Anterior cingulate cortex (tissue), 58 donors: ENCODE measurements around the gene ADK.

ENCODE experiments used
- DNase-seq, 58 donors: peaks; one replicate each; lab custom pipeline; 2025; lab: John Stamatoyannopoulos, UW

Gene ADK

GRCh38 chr10:74231375-74231774 is 80.4 kb downstream of the ADK start:
- no peak for DNase-seq

GRCh38 chr10:74233281-74233680 is 82.3 kb downstream of the ADK start:
- no peak for DNase-seq

GRCh38 chr10:74234569-74234968 is 83.5 kb downstream of the ADK start:
- DNase-seq, result no peak

- DNase-seq, result no peak
These were observed 87.0 kb downstream of the ADK start for GRCh38 chr10:74238031-74238431.

- DNase-seq, result no peak
These were observed 87.5 kb downstream of the ADK start for GRCh38 chr10:74238516-74238915.

- DNase-seq, result no peak
These were observed 92.0 kb downstream of the ADK start for GRCh38 chr10:74243067-74243466.

- peak in 2 of 58 donors; percentile 9 to 14 for DNase-seq
These were observed 93.2 kb downstream of the ADK start for GRCh38 chr10:74244097-74244685.

- DNase-seq, result no peak
These were observed 93.8 kb downstream of the ADK start for GRCh38 chr10:74244807-74245206.

- no peak for DNase-seq
These were observed 95.5 kb downstream of the ADK start for GRCh38 chr10:74246495-74246894.

GRCh38 chr10:74249865-74250264 is 98.8 kb downstream of the ADK start:
- DNase-seq, result no peak

GRCh38 chr10:74255214-74255613 is 104.2 kb downstream of the ADK start:
- no peak for DNase-seq

GRCh38 chr10:74255888-74256357 is 104.9 kb downstream of the ADK start:
- DNase-seq, result no peak

GRCh38 chr10:74262856-74263255 is 111.8 kb downstream of the ADK start:
- DNase-seq, result no peak

- DNase-seq, result no peak
These were observed 113.0 kb downstream of the ADK start for GRCh38 chr10:74263996-74264395.

GRCh38 chr10:74272288-74272687 is 121.3 kb downstream of the ADK start:
- no peak for DNase-seq

- DNase-seq, result no peak
These were observed 124.8 kb downstream of the ADK start for GRCh38 chr10:74275755-74276290.

GRCh38 chr10:74276416-74276815 is 125.4 kb downstream of the ADK start:
- no peak for DNase-seq

- no peak for DNase-seq
These were observed 131.3 kb downstream of the ADK start for GRCh38 chr10:74282151-74282847.

GRCh38 chr10:74282848-74283210 is 131.8 kb downstream of the ADK start:
- DNase-seq, result no peak

- no peak for DNase-seq
These were observed 138.2 kb downstream of the ADK start for GRCh38 chr10:74289188-74289587.

GRCh38 chr10:74289951-74290350 is 138.9 kb downstream of the ADK start:
- DNase-seq, result no peak

GRCh38 chr10:74290708-74291107 is 139.7 kb downstream of the ADK start:
- no peak for DNase-seq
